NK-92 (cell line): Measurements from ENCODE around the gene PLXNA4.

Experiments used
- DNase-seq: peaks from one replicate; lab custom pipeline; 2025; ENCODE audit not compliant: unreplicated experiment; lab: John Stamatoyannopoulos, UW

The PLXNA4 gene

DNA sequence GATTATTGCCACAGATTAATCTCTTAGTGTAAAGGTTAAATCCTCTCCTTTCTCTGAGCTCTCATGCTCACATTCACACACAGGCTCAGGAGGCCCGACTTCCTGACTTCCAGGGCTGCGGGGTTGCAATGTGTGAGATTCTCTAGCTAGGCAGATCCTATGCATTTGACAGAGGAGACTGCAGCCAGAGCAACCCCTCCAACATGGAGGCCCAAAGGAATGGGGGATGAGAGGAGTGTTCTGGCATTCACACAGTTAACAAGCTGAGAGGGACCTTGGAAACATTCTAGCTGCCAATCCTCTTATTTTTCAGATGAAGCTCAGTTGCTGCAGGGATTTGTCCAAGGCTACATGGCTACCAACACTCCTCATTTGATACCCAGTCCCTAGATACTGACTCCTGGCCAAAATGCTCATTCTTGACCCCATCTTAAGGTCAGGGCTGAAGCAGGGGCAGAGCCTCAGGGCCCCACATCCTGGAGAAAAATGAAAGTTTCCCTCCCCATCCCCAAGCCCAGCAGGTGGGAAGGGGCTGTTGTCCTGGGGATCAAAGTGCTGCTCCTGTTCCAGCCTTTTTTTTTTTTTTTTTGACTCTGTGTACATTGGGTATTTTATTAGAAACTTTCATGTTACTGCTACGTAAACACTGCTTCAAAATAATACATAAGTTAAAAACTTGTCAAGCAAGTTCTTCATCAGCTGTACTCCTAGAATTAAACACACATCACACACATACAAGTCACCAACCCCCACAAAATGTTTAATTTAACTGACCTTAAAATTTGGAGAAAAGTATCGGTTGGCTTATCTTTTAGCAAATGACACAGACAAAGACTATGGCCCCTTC, 325.6 kb downstream of the PLXNA4 start:
- no peak for DNase-seq

DNA sequence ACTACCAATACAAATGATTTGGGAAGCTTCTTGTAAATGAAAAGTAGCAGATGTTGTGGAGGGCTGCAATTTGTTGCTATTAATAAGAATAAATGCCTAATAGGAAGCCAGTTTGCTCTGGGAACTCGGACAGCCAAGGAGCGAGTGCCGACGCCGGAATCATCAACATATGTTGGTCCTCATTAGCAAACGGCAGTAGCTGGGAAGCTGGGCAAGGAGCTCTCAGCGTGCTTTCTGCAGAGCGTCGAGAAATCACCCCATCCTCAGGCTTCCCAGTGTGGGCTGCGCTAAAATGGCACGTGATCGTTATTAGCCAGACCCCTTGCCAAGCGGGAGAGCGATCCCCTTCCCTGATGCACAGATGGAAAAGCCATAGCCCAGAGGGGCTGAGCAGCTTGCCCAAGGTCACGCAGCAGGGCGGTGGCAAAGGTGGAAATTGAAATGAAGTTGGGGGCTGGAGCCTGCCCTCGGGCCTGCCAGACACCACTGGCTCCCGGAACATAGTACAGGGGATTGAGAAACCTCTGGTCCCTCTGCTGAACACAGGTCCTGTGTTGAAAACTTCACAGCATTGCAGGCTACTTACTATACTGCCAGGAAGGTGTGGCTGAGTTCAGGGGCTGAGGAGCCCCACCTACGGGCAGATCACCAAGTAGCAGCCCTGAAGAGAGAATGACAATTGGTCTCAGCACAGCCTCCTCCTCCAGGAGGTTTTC, 326.9 kb downstream of the PLXNA4 start:
- no peak for DNase-seq

DNA sequence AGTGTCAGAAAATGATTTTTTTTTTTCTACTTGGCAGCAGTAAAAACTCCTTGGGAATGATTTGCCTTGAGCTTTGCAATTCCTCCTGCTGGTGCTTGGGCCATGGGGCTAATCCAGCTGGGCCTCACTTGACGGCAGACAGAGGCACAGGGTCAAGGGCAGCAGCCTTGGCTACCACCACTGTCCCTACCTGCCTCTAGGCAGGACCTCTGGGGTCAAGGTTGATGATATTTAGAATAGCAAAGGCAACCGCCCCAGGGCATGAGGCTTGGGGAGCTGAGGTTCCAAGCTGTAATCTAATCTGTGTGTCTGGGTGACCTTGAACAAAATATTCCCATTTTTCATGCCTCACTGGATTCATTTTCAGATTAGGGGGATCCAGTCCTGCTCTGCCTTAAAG, 327.4 kb downstream of the PLXNA4 start:
- no peak for DNase-seq

DNA sequence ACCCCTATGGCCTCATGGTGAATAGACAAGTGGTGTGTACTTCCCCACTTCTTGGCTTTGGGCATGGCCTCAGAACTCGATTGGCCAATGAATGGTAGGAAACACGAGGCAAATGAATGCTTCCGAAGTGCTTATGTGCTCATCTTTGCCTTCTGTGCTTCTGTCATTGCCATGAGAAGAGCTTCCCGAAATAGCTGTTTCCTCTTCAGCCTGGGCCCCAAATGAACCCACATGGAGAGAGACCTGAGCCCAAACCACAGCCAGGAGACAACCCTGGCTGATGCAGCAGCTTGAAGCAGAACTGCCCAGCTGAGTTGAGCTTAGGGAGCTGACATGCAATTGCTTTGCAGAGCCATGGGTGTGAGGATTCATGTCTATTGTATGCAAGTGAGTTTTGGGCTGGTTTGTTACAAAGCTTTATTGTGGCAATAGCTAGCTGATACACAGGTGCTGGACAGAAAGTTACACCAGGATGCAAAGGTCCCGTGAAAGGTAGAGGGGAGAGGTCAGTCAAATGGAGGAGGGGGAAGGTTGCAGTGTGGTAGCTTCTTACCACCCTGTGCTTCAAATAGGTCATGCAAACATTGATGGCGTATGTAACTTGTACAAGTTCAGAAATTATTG, 328.2 kb downstream of the PLXNA4 start:
- no peak for DNase-seq

DNA sequence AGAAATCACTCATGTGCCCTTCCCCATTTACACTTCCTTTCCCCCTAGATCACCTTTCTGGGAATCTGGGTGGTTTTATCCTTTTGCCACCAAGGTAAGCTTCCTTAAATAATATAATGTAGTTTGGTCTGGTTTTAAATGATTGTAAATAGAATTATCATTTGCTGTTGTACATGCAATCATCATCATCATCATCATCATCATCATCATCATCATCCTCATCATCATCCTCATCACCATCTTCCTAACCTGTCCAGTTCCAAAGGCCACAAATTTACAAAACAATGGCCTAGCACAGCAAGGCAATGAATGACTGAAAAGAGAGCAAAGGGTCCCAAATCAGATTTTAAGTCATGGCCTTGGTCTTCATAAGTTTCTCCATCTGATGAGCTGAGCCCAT, 329.7 kb downstream of the PLXNA4 start:
- no peak for DNase-seq

DNA sequence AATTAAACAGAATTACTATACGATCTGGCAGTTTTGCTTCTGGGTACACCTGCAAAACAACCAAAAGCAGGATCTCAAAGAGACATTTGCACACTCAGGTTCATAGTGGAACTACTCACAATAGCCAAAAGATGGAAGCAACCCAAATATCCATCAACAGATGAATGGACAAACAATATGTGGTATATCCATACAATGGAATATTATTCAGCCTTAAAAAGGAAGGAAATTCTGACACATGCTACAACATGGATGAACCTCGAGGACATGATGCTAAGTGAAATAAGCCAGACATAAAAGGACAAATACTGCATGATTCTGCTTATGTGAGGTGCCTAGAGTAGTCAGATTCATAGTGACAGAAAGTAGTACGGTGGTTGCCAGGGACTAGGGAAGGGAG, 330.7 kb downstream of the PLXNA4 start:
- no peak for DNase-seq

DNA sequence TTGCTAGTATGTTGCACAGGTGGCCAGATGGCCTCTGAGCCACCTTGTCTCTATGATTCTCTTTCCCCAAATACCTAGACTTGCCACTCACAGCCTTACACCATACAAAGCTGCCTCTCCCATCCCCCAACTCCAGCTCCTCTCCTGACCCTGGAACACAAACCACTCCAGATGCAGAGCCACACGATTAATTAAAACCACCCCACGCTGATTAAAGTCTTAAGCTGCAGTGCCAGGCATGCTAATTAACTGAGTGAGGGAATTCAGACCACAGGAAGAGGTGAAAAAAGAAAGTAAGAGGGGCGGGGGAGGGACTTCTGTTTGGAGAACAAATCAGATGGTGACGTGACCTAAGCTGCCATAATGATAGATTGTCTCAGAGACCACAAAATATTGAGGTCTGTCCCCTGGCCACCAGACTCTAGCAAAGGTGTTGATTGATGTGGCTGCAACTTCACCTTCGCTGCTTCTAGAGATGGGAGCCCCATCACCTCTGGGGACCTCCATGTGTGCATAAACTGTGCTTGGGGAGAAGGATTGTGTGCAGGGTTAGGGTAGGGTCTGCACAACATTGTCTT, 331.3 kb downstream of the PLXNA4 start:
- DNase-seq = no peak

DNA sequence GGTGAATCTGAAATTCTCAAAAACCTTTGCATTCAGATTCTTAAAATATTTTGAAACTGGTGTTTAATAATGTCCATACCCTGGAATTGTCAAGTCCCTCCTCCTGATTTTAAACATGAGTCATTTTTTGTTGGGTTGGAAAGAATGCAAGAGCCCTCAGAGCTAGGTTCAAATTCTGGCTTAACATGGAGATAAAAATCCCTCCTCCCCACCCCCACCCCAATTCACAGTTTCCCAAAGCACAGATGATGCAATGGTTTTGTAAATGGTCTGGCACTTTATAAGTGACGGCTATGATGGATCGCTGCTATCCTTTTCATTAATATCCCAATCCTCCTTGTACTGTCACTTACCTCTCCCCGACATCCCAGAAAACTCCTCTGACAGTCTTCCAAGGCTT, 332.8 kb downstream of the PLXNA4 start:
- DNase-seq = no peak

DNA sequence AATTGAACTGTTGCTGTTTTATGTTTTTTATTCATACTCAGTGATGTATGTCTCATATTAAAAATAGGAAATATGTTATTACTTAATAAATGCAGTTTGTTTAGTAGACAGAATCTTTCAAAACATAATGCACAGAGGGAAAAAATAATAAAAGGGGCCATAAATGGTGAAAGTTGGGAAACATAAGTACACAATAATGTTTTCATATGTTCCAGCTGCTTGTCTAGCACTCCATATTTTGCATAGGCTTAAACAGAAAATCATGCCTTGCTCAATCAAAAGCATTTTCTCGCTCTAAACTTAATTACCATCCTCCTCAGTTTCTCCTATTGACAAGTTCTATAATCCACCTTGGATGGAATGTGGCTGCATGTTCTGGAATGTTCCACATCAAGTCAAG, 333.2 kb downstream of the PLXNA4 start:
- DNase-seq = no peak

DNA sequence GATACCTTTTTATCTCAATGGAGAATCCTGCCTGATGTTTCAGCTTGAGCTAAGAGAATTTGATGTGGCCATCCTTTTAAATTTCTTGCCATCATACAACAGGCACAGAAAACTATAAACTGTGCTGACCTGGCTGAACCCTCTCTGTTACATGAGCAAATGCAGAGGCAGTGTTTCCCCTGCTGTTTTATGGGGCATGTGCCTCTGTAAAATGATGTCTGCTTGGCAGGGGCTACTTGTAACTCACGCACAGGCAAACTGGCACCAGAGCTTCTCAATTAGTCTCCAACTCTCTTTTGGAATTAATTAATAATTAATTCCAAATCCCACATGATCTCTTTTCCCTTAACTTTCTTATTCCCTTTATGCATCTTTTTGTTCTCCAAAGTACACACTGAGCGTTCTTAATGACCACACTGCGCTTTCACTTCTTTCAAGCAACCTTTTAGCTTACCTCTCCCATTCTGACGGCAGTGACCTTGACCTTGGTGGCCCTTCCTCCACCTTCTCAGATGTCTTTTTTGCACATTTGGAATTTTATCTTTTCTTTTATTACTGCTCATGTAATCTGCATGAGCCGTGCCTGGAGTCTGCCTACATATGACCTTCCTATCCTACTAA, 334.0 kb downstream of the PLXNA4 start:
- no peak for DNase-seq

DNA sequence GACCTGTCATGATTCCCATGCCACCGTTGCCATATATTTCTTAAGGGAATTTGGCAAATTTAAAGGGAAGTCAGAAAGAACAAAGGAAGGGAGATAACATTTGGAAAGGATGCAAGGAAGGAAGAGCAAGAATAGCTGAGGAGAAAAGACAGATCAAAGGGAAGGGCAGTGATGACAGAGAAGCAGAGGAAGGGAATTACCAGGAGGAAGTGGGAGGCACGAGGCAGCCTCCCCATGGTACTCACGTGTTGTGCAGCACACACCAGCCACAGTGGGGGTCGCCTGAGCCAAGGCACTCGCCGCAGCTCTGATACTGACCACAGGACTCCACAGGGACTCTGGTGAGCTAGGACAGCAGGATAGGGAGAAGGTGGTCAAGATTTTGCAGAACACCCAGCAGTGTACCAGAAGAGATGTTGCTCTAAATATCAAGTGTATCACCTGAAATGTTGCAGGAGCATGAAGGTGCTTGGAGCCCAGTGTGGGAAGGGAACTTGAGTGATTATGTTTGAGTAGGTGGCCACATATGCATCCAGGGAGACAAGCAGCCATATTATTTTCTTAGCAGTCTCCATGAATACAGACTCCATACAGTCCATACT, 335.3 kb downstream of the PLXNA4 start:
- DNase-seq = no peak

DNA sequence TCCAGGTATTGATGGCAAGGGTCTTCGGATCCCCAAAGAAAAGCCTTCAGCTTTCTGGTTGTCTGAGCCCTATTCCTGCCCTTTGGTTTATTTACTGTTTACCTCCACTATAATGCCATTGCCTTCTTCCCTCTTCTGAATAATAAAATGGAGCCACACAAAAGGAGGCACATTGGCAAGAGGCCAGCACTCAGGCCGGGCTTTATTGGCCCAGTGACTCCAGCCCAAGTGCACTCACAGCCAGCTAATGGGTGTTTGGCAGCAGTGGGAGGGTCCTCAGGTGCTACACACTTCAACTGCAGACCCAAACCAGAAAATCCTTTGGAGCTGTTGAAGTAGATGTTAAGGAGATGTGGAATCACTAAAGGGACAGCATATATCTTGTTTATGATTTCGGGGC, 336.0 kb downstream of the PLXNA4 start:
- DNase-seq = no peak

DNA sequence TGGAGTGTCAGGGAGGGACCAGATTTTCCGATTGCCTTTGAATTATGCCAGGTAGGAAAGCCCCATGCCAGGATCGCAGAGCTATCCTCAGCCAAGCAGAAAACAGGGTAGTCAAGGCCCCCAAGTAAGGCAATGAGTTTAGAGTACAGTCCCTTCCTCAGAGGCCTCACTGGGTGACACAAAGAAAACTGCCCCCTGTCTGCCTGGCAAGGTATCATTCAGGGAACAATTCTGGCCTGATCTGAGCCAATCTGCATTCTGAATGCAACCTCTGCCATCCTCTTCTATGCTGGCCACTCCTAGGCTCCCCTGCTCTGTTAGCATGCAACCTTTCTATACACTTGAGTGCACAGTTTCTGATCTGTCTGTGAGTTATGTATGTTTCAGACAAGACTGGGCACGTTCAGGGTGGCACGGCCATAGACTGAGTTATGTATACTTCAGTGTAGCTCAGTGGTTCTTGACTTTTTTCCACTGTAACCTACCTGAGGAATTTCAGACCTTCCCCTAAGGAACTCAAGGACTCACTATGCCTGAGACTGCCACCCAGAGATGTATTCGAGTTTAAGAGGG, 336.8 kb downstream of the PLXNA4 start:
- no peak for DNase-seq

DNA sequence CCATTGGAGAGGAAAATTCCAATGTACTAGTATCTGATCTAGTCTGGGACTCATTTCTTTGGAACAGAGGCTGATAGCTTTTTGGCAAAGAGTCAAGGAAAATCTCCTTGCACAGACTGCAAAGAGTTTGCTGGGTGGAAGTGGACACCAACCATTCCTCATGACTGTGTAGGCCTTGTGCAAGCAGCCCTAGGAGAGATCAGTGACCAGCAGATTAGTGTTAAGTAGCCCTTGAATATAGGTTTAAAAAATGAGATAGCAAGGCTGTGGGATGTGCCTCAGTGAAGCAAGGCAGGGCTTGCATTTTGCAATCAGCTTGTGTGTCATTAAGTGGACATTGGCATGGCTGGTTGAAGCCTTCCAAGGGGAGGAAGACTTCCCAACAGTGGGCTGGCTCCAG, 341.6 kb downstream of the PLXNA4 start:
- no peak for DNase-seq

DNA sequence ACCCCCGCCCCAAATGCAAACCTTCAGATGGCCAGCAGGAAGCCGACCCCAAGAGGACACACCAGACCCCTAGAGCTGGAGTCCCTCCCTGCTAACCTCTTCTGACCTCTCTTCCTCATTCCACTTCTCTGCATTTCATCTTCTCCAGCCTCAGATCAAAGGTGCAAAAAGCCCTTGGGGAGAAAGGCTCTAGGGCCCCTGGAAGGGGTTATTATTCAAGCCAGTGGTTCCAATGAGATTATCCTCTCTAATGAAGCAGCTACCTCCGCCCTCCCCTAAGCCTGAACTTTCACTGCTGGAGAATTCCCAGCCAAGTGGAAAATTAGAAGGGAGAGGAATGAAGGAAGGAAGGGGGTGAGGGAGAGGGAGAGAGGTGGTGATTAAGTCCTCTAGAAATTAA, 343.9 kb downstream of the PLXNA4 start:
- DNase-seq = no peak

DNA sequence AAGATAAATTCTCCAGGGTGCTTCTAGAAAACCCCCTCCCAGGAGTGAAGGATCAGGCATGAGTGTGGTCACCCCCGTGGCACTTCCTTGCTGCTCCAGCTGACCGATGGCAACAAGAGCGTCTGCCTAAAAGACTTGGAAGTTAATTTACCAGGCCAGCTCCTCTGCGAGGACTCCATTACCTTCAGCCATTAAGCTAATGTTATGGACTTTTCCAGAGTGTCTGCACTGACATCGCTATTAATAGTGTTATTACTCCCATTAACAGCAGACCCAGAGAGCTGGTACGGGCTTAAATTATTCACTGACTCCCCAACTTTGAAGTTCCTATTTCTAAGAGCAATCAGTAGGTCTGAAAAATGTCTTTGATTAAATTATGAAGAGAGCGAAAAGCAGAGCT, 345.8 kb downstream of the PLXNA4 start:
- no peak for DNase-seq

DNA sequence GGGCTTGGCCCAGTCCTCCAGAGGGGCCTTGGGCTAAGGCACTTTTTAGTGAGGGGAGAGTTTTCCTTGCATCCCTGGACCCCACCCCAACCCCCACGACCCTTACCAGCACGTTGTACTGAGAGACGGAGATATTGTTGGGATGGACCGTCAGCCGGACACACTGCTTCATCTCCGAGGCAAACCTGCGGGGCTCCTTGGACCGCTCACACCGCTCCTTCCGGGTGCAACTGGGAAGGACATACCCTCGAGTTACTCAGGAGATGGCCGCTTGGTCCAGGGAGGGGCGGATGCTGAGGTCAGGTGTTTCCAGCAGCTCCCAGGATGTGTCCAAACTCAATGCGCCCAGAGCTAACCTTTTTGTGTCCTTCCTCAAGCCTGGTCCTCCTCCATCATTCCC, 348.0 kb downstream of the PLXNA4 start:
- no peak for DNase-seq

DNA sequence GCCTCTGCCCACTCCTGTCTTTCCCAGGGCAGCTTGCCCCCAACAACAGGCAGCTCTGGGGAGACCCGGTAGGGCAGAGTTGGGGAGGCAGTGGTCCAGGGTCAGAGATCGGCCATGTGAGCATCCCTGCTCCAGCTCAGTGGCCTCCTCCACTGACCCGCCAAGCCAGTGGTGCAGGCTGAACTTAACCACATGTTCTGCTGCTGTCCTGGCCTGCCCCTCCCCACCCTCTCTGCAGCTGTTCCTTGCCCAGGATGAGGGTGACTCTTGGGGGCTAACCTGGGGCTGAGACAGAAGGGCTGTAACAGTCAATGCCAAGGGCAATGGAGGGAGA, 349.3 kb downstream of the PLXNA4 start:
- no peak for DNase-seq

DNA sequence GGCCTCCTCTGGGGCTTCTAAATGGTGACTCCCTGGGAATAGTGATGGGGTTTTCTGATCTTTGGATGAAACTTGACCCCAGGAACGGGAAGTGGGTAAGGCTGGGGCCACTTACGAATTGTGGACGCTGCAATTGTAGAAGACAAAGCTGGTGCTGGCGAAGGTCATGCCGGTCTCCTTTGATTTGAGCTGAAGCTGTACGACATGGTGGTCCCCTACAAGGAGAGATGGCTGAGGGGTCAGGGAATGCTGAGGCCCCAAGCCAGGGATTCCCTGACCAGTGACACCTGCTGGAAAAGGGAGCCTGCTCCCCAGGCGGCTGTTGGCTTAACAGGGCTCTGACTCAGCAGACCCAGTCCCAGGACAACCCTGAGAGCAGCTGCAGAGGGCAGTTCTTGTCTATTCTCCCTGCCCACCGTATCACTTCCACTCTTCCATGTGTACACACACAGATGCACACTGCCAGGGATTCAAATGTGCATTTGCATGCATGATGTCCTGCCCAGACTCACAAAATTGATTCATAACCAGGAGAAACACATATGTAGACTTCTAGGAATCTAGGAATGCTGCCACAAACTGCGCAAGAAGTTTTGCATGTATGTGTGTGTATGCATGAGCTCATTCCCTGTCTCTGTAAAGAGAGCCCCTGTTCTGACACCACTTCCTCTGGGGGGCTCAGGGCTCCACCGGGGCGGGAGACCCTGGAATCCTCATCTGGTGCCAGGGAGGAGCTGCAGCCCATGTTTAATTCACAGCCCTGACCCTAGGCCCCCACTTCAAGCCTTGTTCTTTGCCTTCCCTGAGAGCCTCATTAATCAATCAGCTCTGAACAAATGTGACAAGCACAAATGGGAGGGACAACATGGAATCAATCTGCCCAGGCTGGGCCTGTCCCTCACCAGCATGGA, 350.0 kb downstream of the PLXNA4 start:
- DNase-seq = no peak
